Karpas-422 (cell line): Measurements from ENCODE around the gene KIF26A. TPM values are rescaled to one million over a fixed set of nuclear protein-coding genes. Genes with fewer than 3 reads are reported as not detected.

Experiments used
- DNase-seq: peaks from one replicate; pipeline ENCODE4 v3.0.0-alpha.2; 2015
- H2AFZ ChIP-seq: fragments of 200-600 bp; sonication (generic); 2 replicates; pipeline ENCODE4 v1.6.1; 2014; ENCODE audit warnings: antibody characterized with exemption, low read length, mixed read lengths
- H3K27ac ChIP-seq: fragments of 200-600 bp; sonication (generic); 2 replicates; pipeline ENCODE4 v1.5.1; 2014; ENCODE audit warnings: mild to moderate bottlenecking, low read length, moderate library complexity
- H3K27me3 ChIP-seq: fragments of 200-600 bp; sonication (generic); 2 replicates; pipeline ENCODE4 v1.6.1; 2014; ENCODE audit warnings: low read length, mixed read lengths
- H3K36me3 ChIP-seq: fragments of 200-600 bp; sonication (generic); 2 replicates; pipeline ENCODE4 v1.6.1; 2014; ENCODE audit warnings: low read length, mixed read lengths; ENCODE audit not compliant: insufficient read depth
- H3K4me1 ChIP-seq: fragments of 200-600 bp; sonication (generic); 2 replicates; pipeline ENCODE4 v1.6.1; 2014; ENCODE audit warnings: mild to moderate bottlenecking, low read length, mixed read lengths
- H3K4me2 ChIP-seq: fragments of 200-600 bp; sonication (generic); 2 replicates; pipeline ENCODE4 v1.6.1; 2014; ENCODE audit warnings: low read length, low read depth, mild to moderate bottlenecking; ENCODE audit not compliant: poor library complexity, severe bottlenecking
- H3K4me3 ChIP-seq: fragments of 200-600 bp; sonication (generic); 2 replicates; pipeline ENCODE4 v1.5.1; 2014; ENCODE audit warnings: mild to moderate bottlenecking, antibody characterized with exemption, low read length, mixed read lengths
- H3K79me2 ChIP-seq: fragments of 200-600 bp; sonication (generic); 2 replicates; pipeline ENCODE4 v1.6.1; 2014; ENCODE audit warnings: mild to moderate bottlenecking, low read length, mixed read lengths
- H3K9ac ChIP-seq: fragments of 200-600 bp; sonication (generic); 2 replicates; pipeline ENCODE4 v1.6.0; 2014; ENCODE audit warnings: low read length
- H3K9me2 ChIP-seq: fragments of 200-600 bp; sonication (generic), shearing (Covaris generic); replicated peaks from 2 replicates; pipeline ENCODE4 v1.6.0; 2014; ENCODE audit warnings: mild to moderate bottlenecking, low read length, moderate library complexity; ENCODE audit not compliant: insufficient read depth
- H3K9me3 ChIP-seq: fragments of 300-700, 200-600 bp; sonication (generic); 2 replicates; pipeline ENCODE4 v1.6.1; 2014; ENCODE audit warnings: low read length, mixed read lengths
- H4K20me1 ChIP-seq: fragments of 200-600 bp; sonication (generic); 2 replicates; pipeline ENCODE4 v1.6.1; 2014; ENCODE audit warnings: mild to moderate bottlenecking, antibody characterized with exemption, low read length, low read depth; ENCODE audit not compliant: insufficient read depth
- small RNA-seq: library from RNA; depleted of rRNA; stranded (forward); fragments of <200 nt; gene quantifications from one replicate; pipeline ENCODE3, GENCODE V24; 2014
- total RNA-seq: library from RNA; depleted of rRNA; stranded (reverse); fragments of >200 nt; shearing (Covaris generic); gene quantifications from 2 replicates; pipeline ENCODE4 v1.2.3, GENCODE V29; 2014; ENCODE audit warnings: low replicate concordance; rRNA removed

The KIF26A gene
- total RNA-seq, 1 experiment from 2014 or later, result not detected

- H3K4me2 ChIP-seq, result no peak overlapping the region
- no peak overlapping the region for H2AFZ ChIP-seq
- no peaks in the 10 kb centered on the region for H3K9me2 ChIP-seq
- DNase-seq, result no peak
- no peak overlapping the region for H3K27ac ChIP-seq
- no peaks in the 10 kb centered on the region; the same call in 1 of the 2 replicates for H3K27me3 ChIP-seq
- H3K79me2 ChIP-seq, result no peaks in the 10 kb centered on the region
- H3K4me3 ChIP-seq, result no peak overlapping the region
- no peaks in the 10 kb centered on the region for H3K4me1 ChIP-seq
- H3K36me3 ChIP-seq, result no peaks in the 10 kb centered on the region
- no peak overlapping the region for H3K9ac ChIP-seq
- no peaks in the 10 kb centered on the region for H4K20me1 ChIP-seq
- H3K9me3 ChIP-seq, result peaks cover 22% of the 10 kb centered on the region
Observed at GRCh38 chr14:104230119-104230815, 91.9 kb downstream of the KIF26A start.

Small RNAs within 50 kb of the gene (small RNA-seq; reads per million reads assigned to genes)
- gene MIR203A, result not detected

Other genes starting within 250 kb of the KIF26A start
- not detected in 2 replicates for gene TDRD9, start 210.1 kb upstream of the KIF26A start, total RNA-seq
- gene RD3L, start 196.1 kb upstream of the KIF26A start, total RNA-seq, result not detected in 2 replicates
- not detected in 2 replicates for gene ASPG, start 52.9 kb upstream of the KIF26A start, total RNA-seq